ENCODE data around the gene NOTO. TPM values are rescaled to one million over a fixed set of nuclear protein-coding genes. Genes with fewer than 3 reads are reported as not detected.

NOTO gene
- total and polyA plus RNA-seq, 11 donors: not detected

DNA sequence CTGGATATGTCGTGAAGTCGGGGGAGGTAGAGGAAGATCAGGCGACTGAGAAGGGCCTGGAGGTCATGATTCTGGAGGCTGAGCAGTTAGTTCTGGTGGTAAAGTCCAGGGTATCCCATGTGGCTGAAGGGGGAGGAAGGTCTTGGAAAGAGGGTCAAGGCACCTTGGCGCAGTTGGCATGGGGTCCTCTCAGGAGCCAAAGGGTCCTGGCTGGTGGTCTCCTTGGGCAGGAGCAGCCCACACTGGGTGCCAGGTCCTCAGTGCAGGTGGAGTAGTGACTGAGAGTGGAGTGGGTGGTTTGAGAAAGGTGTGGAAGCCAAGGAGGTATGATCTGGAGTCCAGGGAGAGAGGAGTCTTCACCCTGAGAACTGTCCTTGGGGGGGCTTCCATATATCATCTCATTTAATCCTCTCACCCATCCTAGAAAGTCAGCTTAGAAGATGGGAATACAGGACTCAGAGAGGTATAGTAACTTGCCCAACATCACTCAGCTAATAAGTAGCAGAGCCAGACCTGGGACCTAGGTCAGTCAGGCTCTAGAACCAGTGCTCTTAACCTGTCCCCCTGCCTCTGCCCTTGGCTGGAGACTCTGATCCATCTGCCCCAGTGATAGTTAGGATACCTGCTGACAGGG, 57.4 kb downstream of the NOTO start:
- H3K27ac ChIP-seq: no peak overlapping the region
- WGBS, 4 donors: 69 to 93% (median 80%) methylated on average over 4 of the region's 4 CpGs
- peaks cover 0 to 7% (median 2%) of the 10 kb centered on the region in 9 donors for H3K36me3 ChIP-seq
- no peaks in the 10 kb centered on the region for H3K4me1 ChIP-seq
- DNase-seq (no peak), ATAC-seq (no peak)
- intact Hi-C loops (cut with DNase I): no loop called here
- no peak overlapping the region for H3K4me3 ChIP-seq
- no peaks in the 10 kb centered on the region for H3K9me3 ChIP-seq
- H3K27me3 ChIP-seq: peaks cover 0 to 2% (median 0%) of the 10 kb centered on the region in 9 donors
- no peak for TF ChIP-seq POLR2A (IDR thresholded peaks at IDR 0.05)
- TF ChIP-seq, protein P1, sequence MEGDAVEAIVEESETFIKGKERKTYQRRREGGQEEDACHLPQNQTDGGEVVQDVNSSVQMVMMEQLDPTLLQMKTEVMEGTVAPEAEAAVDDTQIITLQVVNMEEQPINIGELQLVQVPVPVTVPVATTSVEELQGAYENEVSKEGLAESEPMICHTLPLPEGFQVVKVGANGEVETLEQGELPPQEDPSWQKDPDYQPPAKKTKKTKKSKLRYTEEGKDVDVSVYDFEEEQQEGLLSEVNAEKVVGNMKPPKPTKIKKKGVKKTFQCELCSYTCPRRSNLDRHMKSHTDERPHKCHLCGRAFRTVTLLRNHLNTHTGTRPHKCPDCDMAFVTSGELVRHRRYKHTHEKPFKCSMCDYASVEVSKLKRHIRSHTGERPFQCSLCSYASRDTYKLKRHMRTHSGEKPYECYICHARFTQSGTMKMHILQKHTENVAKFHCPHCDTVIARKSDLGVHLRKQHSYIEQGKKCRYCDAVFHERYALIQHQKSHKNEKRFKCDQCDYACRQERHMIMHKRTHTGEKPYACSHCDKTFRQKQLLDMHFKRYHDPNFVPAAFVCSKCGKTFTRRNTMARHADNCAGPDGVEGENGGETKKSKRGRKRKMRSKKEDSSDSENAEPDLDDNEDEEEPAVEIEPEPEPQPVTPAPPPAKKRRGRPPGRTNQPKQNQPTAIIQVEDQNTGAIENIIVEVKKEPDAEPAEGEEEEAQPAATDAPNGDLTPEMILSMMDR (IDR thresholded peaks at IDR 0.05): no peak

- DNase-seq (peak in 2 of 5 donors; percentile 62 to 65), ATAC-seq (peak in 3 of 4 donors; percentile 52 to 77 (median 73))
- WGBS, 4 donors: 10 to 26% (median 16%) methylated on average over 16 to 17 of the region's 17 CpGs
- H3K27ac ChIP-seq: no peak overlapping the region
- H3K9me3 ChIP-seq: no peaks in the 10 kb centered on the region
- no peak for TF ChIP-seq POLR2A (IDR thresholded peaks at IDR 0.05)
- TF ChIP-seq, protein P1 (IDR thresholded peaks at IDR 0.05): peak; percentile 19 to 58 (median 43)
- H3K4me1 ChIP-seq: no peaks in the 10 kb centered on the region
- no peak overlapping the region for H3K4me3 ChIP-seq
- intact Hi-C loops (cut with DNase I): no loop called here
- H3K36me3 ChIP-seq: peaks cover 0 to under 1% (median 0%) of the 10 kb centered on the region in 9 donors
- H3K27me3 ChIP-seq: peaks cover 0 to 9% (median 0%) of the 10 kb centered on the region in 9 donors
Observed at GRCh38 chr2:73260338-73260984, 58.1 kb downstream of the NOTO start.

Other genes starting within 250 kb of the NOTO start
- gene SFXN5, start 130.9 kb upstream of the NOTO start, total RNA-seq: 10 to 100 TPM in 3 of 9 donors, 1 to 10 TPM in 6; 6.0 to 12.5 (median 9.1) TPM
- gene SFXN5, start 130.9 kb upstream of the NOTO start, polyA plus RNA-seq: 1 to 10 TPM; 7.1 to 8.2 TPM
- gene RAB11FIP5, start 89.6 kb upstream of the NOTO start, total RNA-seq: 10 to 100 TPM; 18.6 to 43.7 (median 24.8) TPM
- gene RAB11FIP5, start 89.6 kb upstream of the NOTO start, polyA plus RNA-seq: 10 to 100 TPM; 10.7 to 50.7 TPM
- gene SMYD5, start 11.7 kb downstream of the NOTO start, total RNA-seq: 10 to 100 TPM; 14.0 to 26.8 (median 20.0) TPM
- gene SMYD5, start 11.7 kb downstream of the NOTO start, polyA plus RNA-seq: 10 to 100 TPM; 14.4 to 29.2 TPM
- gene PRADC1, start 30.7 kb downstream of the NOTO start, total RNA-seq: 100 to 1,000 TPM in 2 of 9 donors, 10 to 100 TPM in 7; 57.2 to 153 (median 85.1) TPM
- 100 to 1,000 TPM in 1 of 2 donors, 10 to 100 TPM in 1; 90.8 to 155 TPM for gene PRADC1, start 30.7 kb downstream of the NOTO start, polyA plus RNA-seq
- gene CCT7, start 31.7 kb downstream of the NOTO start, total RNA-seq: 100 to 1,000 TPM; 156 to 234 (median 198) TPM
- 100 to 1,000 TPM; 261 to 328 TPM for gene CCT7, start 31.7 kb downstream of the NOTO start, polyA plus RNA-seq
- 1 to 10 TPM in 4 of 9 donors, under 1 TPM in 5; 0.23 to 3.6 (median 0.81) TPM for gene FBXO41, start 81.9 kb downstream of the NOTO start, total RNA-seq
- gene FBXO41, start 81.9 kb downstream of the NOTO start, polyA plus RNA-seq: under 1 TPM; 0.21 to 0.42 TPM
- not detected for gene EGR4, start 91.0 kb downstream of the NOTO start, total RNA-seq
- not detected for gene EGR4, start 91.0 kb downstream of the NOTO start, polyA plus RNA-seq
- gene ALMS1, start 183.3 kb downstream of the NOTO start, total RNA-seq: 10 to 100 TPM in 5 of 9 donors, 1 to 10 TPM in 4; 7.0 to 21.4 (median 11.5) TPM
- gene ALMS1, start 183.3 kb downstream of the NOTO start, polyA plus RNA-seq: 1 to 10 TPM; 2.5 to 5.5 TPM

All from heart left ventricle (tissue), 16 donors.